GM18498 (cell line): ENCODE measurements around the gene CDH4.

Experiments
- ATAC-seq: cut with Tn5 transposase; IDR thresholded peaks from one replicate; pipeline ENCODE4 v1.9.1; 2021; ENCODE audit warnings: mild to moderate bottlenecking, moderate library complexity; ENCODE audit not compliant: unreplicated experiment

CDH4 gene

GRCh38 chr20:61878478-61879302 is 626.6 kb downstream of the CDH4 start:
- ATAC-seq = no peak

GRCh38 chr20:61879303-61879620 is 627.2 kb downstream of the CDH4 start:
- ATAC-seq = no peak

DNA sequence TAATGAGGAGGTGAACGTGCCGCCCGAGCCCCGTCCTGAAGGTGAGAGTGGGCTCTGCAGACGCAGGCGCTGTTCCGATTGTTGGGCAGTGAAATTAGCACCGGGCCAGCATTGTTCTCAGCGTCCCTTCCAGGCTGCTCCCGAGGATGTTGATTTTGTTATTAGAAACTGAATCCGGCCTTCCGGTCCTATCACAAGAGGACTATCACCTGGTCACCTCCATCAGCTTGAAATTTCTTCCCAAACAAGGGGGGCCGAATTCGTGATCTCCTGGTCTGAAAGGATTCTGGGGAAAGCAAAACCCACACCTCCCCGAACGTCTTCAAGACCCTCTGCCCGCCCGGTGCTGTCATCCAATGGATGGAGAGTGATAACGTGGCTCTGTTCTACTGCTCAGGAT is 627.6 kb downstream of the CDH4 start:
- no peak for ATAC-seq

- no peak for ATAC-seq
These were observed 628.6 kb downstream of the CDH4 start for GRCh38 chr20:61880706-61881105.

DNA sequence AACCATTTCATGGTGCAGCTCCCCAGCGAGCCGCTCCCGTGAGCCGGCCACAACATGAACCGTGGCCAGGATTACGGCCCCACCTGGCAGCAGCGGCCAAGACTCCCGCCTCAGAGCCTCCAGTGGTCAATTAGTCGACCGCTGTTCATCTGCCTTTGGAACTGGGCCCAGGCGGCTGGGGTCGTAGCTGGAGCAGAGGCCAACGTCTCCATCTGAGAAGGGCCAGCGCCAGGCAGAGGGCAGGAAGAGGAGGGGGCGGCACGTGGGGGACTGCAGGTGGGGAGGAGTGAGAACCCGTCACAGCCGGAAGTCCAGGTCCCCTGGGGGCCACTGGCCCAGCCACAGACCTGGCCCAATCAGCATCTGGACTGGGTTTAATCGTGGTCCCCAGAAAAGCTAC is 629.4 kb downstream of the CDH4 start:
- ATAC-seq = no peak

DNA sequence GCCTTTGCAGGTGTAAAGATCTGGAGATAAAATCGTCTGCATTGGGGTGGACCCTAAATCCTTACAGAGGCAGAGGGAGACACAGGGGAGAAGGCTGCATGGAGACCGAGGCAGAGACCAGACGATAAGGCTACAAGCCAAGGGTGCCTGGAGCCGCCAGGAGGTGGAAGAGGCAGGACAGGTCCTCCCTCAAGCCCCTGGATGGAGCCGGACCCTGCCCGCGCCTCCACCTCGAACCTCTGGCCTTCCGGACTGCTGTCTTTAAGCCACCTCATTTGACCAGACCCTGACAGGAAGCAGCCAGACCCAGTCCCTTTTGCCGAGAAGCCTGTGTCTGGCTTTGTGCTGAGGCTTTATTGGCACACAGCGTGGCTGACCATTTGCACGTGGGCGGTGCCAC is 629.8 kb downstream of the CDH4 start:
- ATAC-seq = no peak

DNA sequence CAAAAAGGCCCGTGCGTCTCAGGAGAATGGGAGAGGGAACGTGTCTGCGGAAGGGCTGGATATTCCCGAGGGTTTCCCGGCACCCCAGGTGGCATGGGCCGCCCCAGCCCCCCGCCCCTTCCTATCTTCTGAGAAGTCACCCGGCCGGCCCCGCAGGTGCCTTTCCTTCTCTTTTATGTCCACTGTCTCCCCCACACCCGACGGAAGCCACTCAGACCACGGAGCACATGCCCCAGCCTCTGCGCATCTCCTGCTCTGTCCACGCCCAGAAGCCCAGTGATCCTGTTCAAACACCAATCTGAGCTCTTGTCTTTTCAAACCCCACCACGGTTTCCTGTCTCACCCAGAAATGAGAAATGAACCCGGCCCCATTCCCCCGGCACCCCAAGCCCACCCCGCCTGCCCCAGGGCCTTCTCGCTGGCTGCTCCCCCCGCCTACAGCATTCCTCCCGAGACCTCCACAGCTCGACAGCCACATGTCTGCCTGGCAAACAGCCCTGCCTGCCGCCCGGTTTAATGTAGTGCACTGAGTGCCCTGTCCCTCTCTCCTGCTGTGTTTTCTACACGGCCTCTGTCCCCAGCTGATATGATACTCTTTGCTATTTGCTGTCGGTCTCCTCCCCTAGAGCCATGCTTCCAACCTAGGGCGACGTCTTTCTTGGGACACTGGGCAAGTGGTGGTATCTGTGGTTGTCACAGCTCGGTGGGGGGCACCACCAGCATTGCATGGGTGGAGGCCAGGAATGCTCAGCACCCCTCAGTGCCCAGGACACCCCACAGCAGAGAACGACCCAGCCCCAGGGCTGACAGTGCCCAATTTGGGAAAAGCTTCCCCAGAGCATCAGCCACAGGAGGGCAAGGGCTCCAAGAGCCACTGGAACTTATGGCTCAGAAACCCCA is 630.9 kb downstream of the CDH4 start:
- no peak for ATAC-seq

- no peak for ATAC-seq
These were observed 631.9 kb downstream of the CDH4 start for GRCh38 chr20:61883857-61884393.

- ATAC-seq = no peak
These were observed 632.7 kb downstream of the CDH4 start for GRCh38 chr20:61884571-61885389.

DNA sequence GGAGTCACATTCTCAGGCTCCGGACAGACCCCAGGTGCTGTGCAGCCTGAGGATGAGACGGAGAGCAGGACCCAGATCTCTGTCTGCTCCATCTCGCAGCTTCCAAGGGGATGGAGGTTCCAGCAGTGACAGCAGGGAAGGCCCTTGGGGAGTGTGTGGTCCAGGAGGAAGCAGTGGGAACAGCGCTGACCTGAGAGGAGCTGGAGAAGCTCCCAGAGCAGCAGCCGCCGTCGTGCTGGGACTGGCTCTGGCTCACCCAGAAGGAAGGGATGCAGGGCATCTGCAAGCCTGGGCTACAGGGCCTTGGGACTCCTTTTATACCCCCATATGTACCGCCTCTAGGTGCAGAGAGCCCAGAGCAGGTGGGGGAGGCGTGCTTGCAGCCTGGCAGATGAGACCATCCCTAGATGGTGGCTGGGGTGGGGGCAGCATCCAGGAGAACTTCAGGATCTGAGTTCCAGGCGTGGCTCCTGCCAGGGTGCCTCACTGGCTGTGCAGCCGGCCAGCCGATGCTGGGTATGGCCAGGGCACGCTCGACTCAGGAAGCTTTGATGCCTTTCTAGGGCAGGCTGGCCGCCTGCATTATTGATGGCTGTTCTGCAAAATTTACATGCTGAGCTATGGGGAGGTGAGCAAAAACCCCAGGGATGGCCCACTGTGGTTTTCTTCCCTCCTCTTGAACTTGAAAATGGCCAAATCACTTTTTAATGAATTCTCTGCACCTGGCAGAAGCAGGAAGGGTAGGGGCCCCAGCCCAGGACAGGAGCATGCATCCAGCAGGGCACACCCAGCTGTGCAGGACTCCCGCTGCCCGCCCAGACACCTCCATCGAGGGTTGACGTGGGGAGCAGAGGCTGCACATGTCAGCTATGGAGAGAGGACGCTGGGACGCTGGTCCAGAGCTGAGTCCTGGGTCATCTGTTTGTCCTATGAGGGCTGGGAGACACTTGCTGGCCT is 634.0 kb downstream of the CDH4 start:
- ATAC-seq = no peak

DNA sequence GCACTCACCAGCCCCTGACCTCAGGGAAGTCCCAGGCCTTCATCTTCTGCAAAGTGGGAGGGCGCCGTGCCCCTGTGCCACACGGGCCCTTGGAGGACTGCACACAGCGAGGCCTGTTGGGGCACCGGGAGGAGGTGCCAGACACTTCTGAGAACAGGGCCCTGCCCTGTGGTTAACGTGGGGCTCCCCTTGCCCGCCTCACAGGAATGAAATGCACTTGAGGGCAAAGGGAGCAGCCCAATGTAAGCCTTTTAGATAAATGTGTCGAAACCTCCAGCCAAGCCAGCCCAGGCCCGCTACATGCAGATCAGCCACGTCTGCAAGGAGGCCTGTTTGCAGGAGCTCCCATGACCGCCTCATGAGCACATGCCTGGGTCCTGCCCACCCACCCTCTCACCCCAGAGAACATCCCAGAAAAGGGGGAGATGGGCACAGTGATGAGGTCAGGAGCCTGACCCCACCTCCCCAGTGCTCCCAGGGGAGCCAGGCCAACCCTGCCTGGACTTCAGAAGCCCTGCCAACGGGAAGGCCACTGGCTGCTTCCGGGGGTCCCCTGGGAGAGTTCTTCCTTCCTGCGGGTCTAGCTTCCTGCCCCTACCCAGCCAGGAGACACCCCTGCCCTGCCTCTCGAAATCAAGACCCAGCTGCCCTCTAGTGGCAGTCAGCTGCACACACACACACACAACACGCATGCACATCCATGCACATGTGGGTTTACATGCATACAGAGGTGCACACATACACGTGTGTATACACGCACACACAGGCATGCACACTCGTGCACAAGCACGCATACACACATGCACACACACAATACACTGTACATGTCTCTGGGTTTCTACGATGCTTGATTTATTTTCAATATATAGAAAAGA is 634.9 kb downstream of the CDH4 start:
- ATAC-seq = peak; percentile 45

- ATAC-seq = no peak
These were observed 635.6 kb downstream of the CDH4 start for GRCh38 chr20:61887596-61888093.

DNA sequence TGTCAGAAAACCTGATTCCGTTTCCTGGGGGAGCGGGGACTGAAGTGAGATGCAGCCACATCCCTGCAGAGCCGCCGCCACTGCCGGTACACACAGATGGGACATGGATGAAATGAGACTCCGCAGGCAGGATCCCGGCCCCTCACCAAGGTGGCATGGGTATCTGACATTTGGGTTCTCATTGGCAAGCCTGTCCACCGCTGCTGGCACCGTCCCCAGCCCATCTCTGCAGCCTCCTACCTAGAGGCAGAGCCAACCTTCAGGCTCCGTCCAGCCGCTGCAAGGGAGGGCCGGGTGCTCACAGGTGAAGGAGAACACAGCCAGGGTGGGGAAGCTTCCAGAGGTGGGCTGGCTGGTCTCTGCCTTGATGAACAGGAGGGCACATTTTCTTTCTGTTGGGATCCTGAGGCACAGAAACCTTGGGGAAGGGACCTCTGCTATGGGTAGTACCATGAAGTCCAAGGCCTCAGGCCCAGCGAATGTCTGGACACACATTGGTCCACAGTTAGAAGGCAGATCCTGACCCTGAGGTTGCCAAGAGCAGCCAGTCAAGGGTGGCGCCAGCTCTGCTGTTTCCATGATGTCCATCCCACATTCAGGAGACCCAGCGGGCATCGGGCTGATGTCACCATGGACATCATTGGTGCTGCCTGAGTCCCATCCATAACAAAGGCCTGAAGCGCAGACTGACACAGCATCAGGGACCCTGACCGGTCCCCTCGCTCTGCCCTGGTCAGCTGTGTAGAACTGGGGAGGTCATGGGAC is 636.2 kb downstream of the CDH4 start:
- ATAC-seq = no peak

- ATAC-seq = no peak
These were observed 637.6 kb downstream of the CDH4 start for GRCh38 chr20:61889659-61890058.

GRCh38 chr20:61890210-61890609 is 638.1 kb downstream of the CDH4 start:
- ATAC-seq = no peak

GRCh38 chr20:61891476-61891875 is 639.4 kb downstream of the CDH4 start:
- no peak for ATAC-seq

GRCh38 chr20:61891916-61892649 is 640.0 kb downstream of the CDH4 start:
- ATAC-seq = no peak
